Trophoblast cell (in vitro differentiated cells and primary cell): ENCODE results near the gene EEF2K.

Experiments
- DNase-seq, 2 donors: peaks; one replicate each; pipeline ENCODE4 v3.0.0-alpha.2; 2016
- H2AFZ ChIP-seq: 2 replicates; pipeline ENCODE4 v1.6.1; 2013; ENCODE audit warnings: low read length, moderate library complexity, mild to moderate bottlenecking; ENCODE audit not compliant: insufficient read depth, poor library complexity
- H2AK5ac ChIP-seq: 2 replicates; pipeline ENCODE4 v1.6.1; 2013; ENCODE audit warnings: mild to moderate bottlenecking, low read length
- H2BK120ac ChIP-seq: 2 replicates; pipeline ENCODE4 v1.6.1; 2013; ENCODE audit warnings: low read length, mild to moderate bottlenecking, moderate library complexity; ENCODE audit not compliant: insufficient read depth, poor library complexity
- H2BK12ac ChIP-seq: 2 replicates; pipeline ENCODE4 v1.6.1; 2013; ENCODE audit warnings: mild to moderate bottlenecking, low read length, moderate library complexity
- H2BK5ac ChIP-seq: 2 replicates; pipeline ENCODE4 v1.6.1; 2013; ENCODE audit warnings: low read length, low read depth, moderate library complexity, mild to moderate bottlenecking; ENCODE audit not compliant: poor library complexity
- H3K14ac ChIP-seq: 2 replicates; pipeline ENCODE4 v1.6.1; 2013; ENCODE audit warnings: mild to moderate bottlenecking, low read length
- H3K18ac ChIP-seq: 2 replicates; pipeline ENCODE4 v1.6.1; 2013; ENCODE audit warnings: mild to moderate bottlenecking, low read length
- H3K23ac ChIP-seq: 2 replicates; pipeline ENCODE4 v1.6.1; 2013; ENCODE audit warnings: low read length
- H3K27ac ChIP-seq: 2 replicates; pipeline ENCODE4 v1.5.1; 2013; ENCODE audit warnings: low read depth, mild to moderate bottlenecking, inconsistent platforms, low read length, moderate library complexity
- H3K27me3 ChIP-seq: 2 replicates; pipeline ENCODE4 v1.6.1; 2013; ENCODE audit warnings: inconsistent platforms, mild to moderate bottlenecking, low read length, moderate library complexity; ENCODE audit not compliant: insufficient read depth
- H3K36me3 ChIP-seq, 2 experiments: 1 replicate in 1 of 2; 2 replicates in 1 of 2; pipeline ENCODE4 v1.6.1; 2013; ENCODE audit warnings: low read length in 2 of 2, mild to moderate bottlenecking in 2 of 2, moderate library complexity in 1 of 2; ENCODE audit not compliant: insufficient read depth in 2 of 2, control insufficient read depth in 1 of 2
- H3K4ac ChIP-seq: 2 replicates; pipeline ENCODE4 v1.6.1; 2013; ENCODE audit warnings: low read depth, mild to moderate bottlenecking, low read length, moderate library complexity
- H3K4me1 ChIP-seq, 2 experiments: 1 replicate in 1 of 2; 2 replicates in 1 of 2; pipeline ENCODE4 v1.6.1; 2013; ENCODE audit warnings: low read length in 2 of 2, mild to moderate bottlenecking in 2 of 2, moderate library complexity in 1 of 2; ENCODE audit not compliant: insufficient read depth in 2 of 2, control insufficient read depth in 1 of 2
- H3K4me2 ChIP-seq: 2 replicates; pipeline ENCODE4 v1.6.1; 2013; ENCODE audit warnings: inconsistent platforms, mild to moderate bottlenecking, low read length, moderate library complexity
- H3K4me3 ChIP-seq: 2 replicates; pipeline ENCODE4 v1.5.1; 2013; ENCODE audit warnings: mild to moderate bottlenecking, low read depth, low read length, inconsistent platforms
- H3K79me1 ChIP-seq: one replicate; pipeline ENCODE4 v1.6.1; 2013; ENCODE audit warnings: low read length
- H3K79me2 ChIP-seq: 2 replicates; pipeline ENCODE4 v1.6.1; 2013; ENCODE audit warnings: low read length, mild to moderate bottlenecking; ENCODE audit not compliant: control insufficient read depth, insufficient read depth, poor library complexity
- H3K9ac ChIP-seq: 2 replicates; pipeline ENCODE4 v1.6.1; 2013; ENCODE audit warnings: mild to moderate bottlenecking, low read length
- H3K9me3 ChIP-seq: 2 replicates; pipeline ENCODE4 v1.6.1; 2013; ENCODE audit warnings: low read depth, mild to moderate bottlenecking, control low read depth, inconsistent platforms, low read length; ENCODE audit not compliant: insufficient read depth
- H4K12ac ChIP-seq: 2 replicates; pipeline ENCODE4 v1.6.1; 2013; ENCODE audit warnings: low read depth, mild to moderate bottlenecking, low read length, moderate library complexity
- H4K8ac ChIP-seq: 2 replicates; pipeline ENCODE4 v1.6.1; 2013; ENCODE audit warnings: low read depth, mild to moderate bottlenecking, low read length, moderate library complexity
- H4K91ac ChIP-seq: one replicate; pipeline ENCODE4 v1.6.1; 2013; ENCODE audit warnings: low read depth, mild to moderate bottlenecking, low read length, moderate library complexity
- WGBS: extraction: QIAGEN DNeasy Blood & Tissue Kit; methylation state at CpG from one replicate; pipeline ENCODE4 v1.1.7; 2013; ENCODE audit warnings: missing lambda C conversion rate; ENCODE audit not compliant: insufficient read length, insufficient coverage; ENCODE audit errors: extremely low coverage; 5-methylcytosine and 5-hydroxymethylcytosine counted together

Gene EEF2K

DNA sequence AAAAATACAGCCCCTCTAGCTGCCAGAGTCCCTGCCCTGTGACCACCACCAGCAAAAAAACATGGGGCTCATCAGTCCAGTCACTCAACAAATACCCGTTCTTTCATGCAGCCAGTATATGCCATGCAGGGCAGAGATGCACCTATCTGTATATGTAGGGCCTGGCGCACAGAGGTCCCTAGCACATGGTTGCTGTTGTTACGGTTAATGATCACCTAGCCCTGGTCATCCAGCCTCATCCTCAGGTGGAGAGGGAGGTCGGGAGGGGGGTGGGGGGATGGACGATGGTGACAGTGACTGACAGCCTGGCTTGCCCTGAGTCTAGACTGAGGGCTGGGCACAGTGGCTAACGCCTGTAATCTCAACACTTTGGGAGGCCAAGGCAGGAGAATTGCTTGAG is 42.3 kb upstream of the EEF2K start:
- Histone ChIP-seq H4K91ac (no peak overlapping the region), H3K4me2 (no peak overlapping the region), H3K14ac (no peak overlapping the region), H3K9ac (no peak overlapping the region), H3K4me1 (peaks cover 0 to 3% of the 10 kb centered on the region in 2 experiments), H3K79me2 (no peaks in the 10 kb centered on the region), H3K4me3 (no peak overlapping the region), H3K4ac (no peak overlapping the region), H2BK12ac (no peak overlapping the region), H2BK5ac (no peak overlapping the region), H2AFZ (no peak overlapping the region), H3K9me3 (peaks cover 5% of the 10 kb centered on the region), H3K23ac (no peak overlapping the region), H3K27ac (no peak overlapping the region), H3K18ac (no peak overlapping the region), H4K8ac (no peak overlapping the region), H3K79me1 (no peaks in the 10 kb centered on the region), H3K27me3 (peaks cover 3% of the 10 kb centered on the region), H4K12ac (no peak overlapping the region), H2BK120ac (no peak overlapping the region), H3K36me3 (no peaks in the 10 kb centered on the region), H2AK5ac (no peak overlapping the region)
- WGBS = no CpG with 5 or more reads among the region's 6 CpGs
- DNase-seq = no peak

DNA sequence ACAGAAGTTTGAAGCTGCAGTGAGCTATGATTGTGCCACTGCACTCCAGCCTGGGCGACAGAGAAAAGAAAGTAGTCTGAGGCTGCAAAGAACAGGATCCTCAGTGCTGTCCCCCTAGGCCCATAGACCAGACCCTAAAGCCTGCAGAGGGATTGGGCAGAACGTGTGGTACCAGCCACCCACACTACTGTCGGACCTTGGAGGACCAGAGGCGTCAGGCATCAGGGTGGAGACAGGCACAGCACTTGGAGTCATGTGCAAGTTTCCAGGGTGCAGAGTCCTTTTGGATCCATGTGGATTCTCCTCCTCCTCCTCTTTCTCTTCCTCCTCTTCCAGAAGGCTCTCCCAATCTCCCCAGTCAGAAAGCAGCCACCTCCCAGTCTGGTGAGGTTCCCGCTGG is 41.6 kb upstream of the EEF2K start:
- peaks cover 5% of the 10 kb centered on the region for H3K9me3 ChIP-seq
- no peak overlapping the region for H3K23ac ChIP-seq
- H2BK5ac ChIP-seq = no peak overlapping the region
- no peaks in the 10 kb centered on the region for H3K79me2 ChIP-seq
- H3K4me2 ChIP-seq = no peak overlapping the region
- no peak overlapping the region for H3K14ac ChIP-seq
- H2BK12ac ChIP-seq = no peak overlapping the region
- H4K12ac ChIP-seq = no peak overlapping the region
- no peak overlapping the region for H4K91ac ChIP-seq
- H3K79me1 ChIP-seq = no peaks in the 10 kb centered on the region
- no peak for DNase-seq
- peaks cover 0 to 3% of the 10 kb centered on the region in 2 experiments for H3K4me1 ChIP-seq
- H3K18ac ChIP-seq = no peak overlapping the region
- H3K27me3 ChIP-seq = peaks cover 3% of the 10 kb centered on the region
- no peaks in the 10 kb centered on the region for H3K36me3 ChIP-seq
- no CpG with 5 or more reads among the region's 5 CpGs for WGBS
- H3K4ac ChIP-seq = no peak overlapping the region
- no peak overlapping the region for H2AK5ac ChIP-seq
- H3K9ac ChIP-seq = no peak overlapping the region
- no peak overlapping the region for H3K27ac ChIP-seq
- no peak overlapping the region for H3K4me3 ChIP-seq
- no peak overlapping the region for H4K8ac ChIP-seq
- no peak overlapping the region for H2AFZ ChIP-seq
- no peak overlapping the region for H2BK120ac ChIP-seq

DNA sequence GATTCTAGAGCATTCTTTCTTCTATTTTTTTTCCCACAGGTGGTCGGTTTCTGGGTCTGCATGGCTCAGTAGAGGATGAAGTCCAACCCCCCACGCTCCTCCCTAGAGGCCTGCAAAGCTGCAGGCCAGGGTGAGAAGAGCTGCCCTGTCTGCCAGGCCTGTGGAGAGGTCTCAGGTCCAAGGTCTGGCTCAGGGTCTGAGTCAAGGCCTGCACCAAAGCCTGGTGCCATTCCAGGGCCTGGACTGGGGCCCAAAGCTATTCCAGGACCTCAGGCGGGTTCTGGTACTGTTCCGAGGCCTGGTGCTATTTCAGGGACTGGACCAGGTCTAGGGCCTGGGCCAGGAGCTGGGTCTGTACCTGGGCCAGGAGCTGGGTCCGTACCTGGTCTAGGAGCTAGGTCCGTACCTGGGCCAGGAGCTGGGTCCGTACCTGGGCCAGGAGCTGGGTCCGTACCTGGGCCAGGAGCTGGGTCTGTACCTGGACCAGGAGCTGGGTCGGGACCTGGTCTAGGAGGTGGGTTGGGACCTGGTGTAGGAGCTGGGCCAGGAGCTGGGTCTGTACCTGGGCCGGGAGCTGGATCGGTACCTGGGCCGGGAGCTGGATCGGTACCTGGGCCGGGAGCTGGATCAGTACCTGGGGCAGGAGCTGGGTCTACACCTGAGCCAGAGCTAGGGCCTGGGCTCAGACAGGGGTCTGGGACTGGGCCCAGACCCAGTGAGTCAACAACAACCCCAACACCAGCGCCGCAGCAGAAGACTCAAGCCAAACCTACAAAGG is 40.4 kb upstream of the EEF2K start:
- Histone ChIP-seq H2AK5ac (no peak overlapping the region), H3K4me3 (no peak overlapping the region), H3K27me3 (peaks cover 3% of the 10 kb centered on the region), H2BK12ac (no peak overlapping the region), H2BK120ac (no peak overlapping the region), H2BK5ac (no peak overlapping the region), H3K79me1 (no peaks in the 10 kb centered on the region), H3K14ac (no peak overlapping the region), H3K27ac (no peak overlapping the region), H3K9me3 (peaks cover 5% of the 10 kb centered on the region), H2AFZ (no peak overlapping the region), H3K36me3 (no peaks in the 10 kb centered on the region), H3K4me2 (no peak overlapping the region), H3K18ac (no peak overlapping the region), H4K12ac (no peak overlapping the region), H4K91ac (no peak overlapping the region), H3K4me1 (peaks cover 0 to 3% of the 10 kb centered on the region in 2 experiments), H3K4ac (no peak overlapping the region), H4K8ac (no peak overlapping the region), H3K79me2 (no peaks in the 10 kb centered on the region), H3K23ac (no peak overlapping the region), H3K9ac (no peak overlapping the region)
- DNase-seq = no peak
- no CpG with 5 or more reads among the region's 16 CpGs for WGBS

DNA sequence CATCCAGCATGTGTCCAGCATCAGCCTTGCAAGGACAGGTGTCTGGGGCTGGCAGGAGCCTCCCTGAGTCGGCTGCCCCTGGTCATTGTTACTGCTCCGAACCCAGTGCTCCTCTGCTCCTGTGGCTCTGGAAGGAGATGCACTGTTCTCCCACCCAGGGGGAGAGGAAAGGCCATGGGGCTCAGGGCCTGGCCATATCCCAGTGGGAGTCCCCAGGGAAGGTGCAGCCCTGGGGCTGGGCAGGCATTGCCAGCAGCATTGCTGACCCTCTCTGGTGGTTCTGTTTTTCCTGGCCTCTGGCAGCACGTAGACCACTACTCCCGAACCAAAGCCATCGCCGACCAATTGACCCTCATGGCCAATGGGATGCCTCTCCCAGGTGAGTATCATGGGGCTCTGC is 34.1 kb upstream of the EEF2K start:
- no peak overlapping the region for H4K12ac ChIP-seq
- H2AK5ac ChIP-seq = no peak overlapping the region
- H2AFZ ChIP-seq = no peak overlapping the region
- H3K23ac ChIP-seq = no peak overlapping the region
- no peak overlapping the region for H2BK5ac ChIP-seq
- no peak overlapping the region for H4K91ac ChIP-seq
- no peak overlapping the region for H3K9ac ChIP-seq
- H3K27me3 ChIP-seq = no peaks in the 10 kb centered on the region
- H4K8ac ChIP-seq = no peak overlapping the region
- H3K18ac ChIP-seq = no peak overlapping the region
- no peak overlapping the region for H2BK12ac ChIP-seq
- no peaks in the 10 kb centered on the region for H3K4me1 ChIP-seq
- H3K79me1 ChIP-seq = no peaks in the 10 kb centered on the region
- WGBS = no CpG with 5 or more reads among the region's 6 CpGs
- no peaks in the 10 kb centered on the region for H3K36me3 ChIP-seq
- no peak overlapping the region for H3K4me2 ChIP-seq
- H3K4ac ChIP-seq = no peak overlapping the region
- H3K27ac ChIP-seq = no peak overlapping the region
- no peak overlapping the region for H2BK120ac ChIP-seq
- H3K9me3 ChIP-seq = no peaks in the 10 kb centered on the region
- H3K79me2 ChIP-seq = no peaks in the 10 kb centered on the region
- DNase-seq = no peak
- H3K14ac ChIP-seq = no peak overlapping the region
- no peak overlapping the region for H3K4me3 ChIP-seq
